Neural progenitor cell (in vitro differentiated cells): ENCODE measurements around the gene CD2AP. TPM values are rescaled to one million over a fixed set of nuclear protein-coding genes. Genes with fewer than 3 reads are reported as not detected.

Experiments used
- DNase-seq: peaks from one replicate; pipeline ENCODE4 v3.0.0-alpha.2; 2016; ENCODE audit warnings: low spot score
- H2AFZ ChIP-seq: fragments of 200-600 bp; sonication (generic); replicated peaks from 2 replicates; pipeline ENCODE4 v1.6.1; 2016; ENCODE audit warnings: antibody characterized with exemption
- H3F3A ChIP-seq: fragments of 200-600 bp; sonication (generic); 2 replicates; pipeline ENCODE4 v1.6.1; 2016; ENCODE audit warnings: antibody characterized with exemption, low read depth
- H3K27ac ChIP-seq: fragments of 200-600 bp; sonication (generic); 2 replicates; pipeline ENCODE4 v1.5.1; 2016; ENCODE audit warnings: mild to moderate bottlenecking
- H3K27me3 ChIP-seq: fragments of 200-600 bp; sonication (generic); 2 replicates; pipeline ENCODE4 v1.6.1; 2016; ENCODE audit warnings: mild to moderate bottlenecking, moderate library complexity
- H3K36me3 ChIP-seq: fragments of 200-600 bp; sonication (generic); 2 replicates; pipeline ENCODE4 v1.5.1; 2016
- H3K4me1 ChIP-seq: fragments of 200-600 bp; sonication (generic); 2 replicates; pipeline ENCODE4 v1.6.1; 2016; ENCODE audit warnings: mixed run types
- H3K4me2 ChIP-seq: fragments of 200-600 bp; sonication (generic); 2 replicates; pipeline ENCODE4 v1.6.1; 2016
- H3K4me3 ChIP-seq: fragments of 200-600 bp; sonication (generic); 2 replicates; pipeline ENCODE4 v1.5.1; 2016
- H3K79me2 ChIP-seq: fragments of 200-600 bp; sonication (generic); 2 replicates; pipeline ENCODE4 v1.6.1; 2016; ENCODE audit warnings: low read depth
- H3K9ac ChIP-seq: fragments of 200-600 bp; sonication (generic); 2 replicates; pipeline ENCODE4 v1.6.1; 2016
- H3K9me3 ChIP-seq: fragments of 200-600 bp; sonication (generic); 2 replicates; pipeline ENCODE4 v1.5.1; 2016; ENCODE audit warnings: low read depth
- H4K20me1 ChIP-seq: fragments of 200-600 bp; sonication (generic); 2 replicates; pipeline ENCODE4 v1.6.1; 2016; ENCODE audit warnings: low read depth
- H3K27ac Mint-ChIP-seq: 3 replicates; pipeline ENCODE4 v1.8.0; 2021; ENCODE audit warnings: mixed read lengths
- H3K27me3 Mint-ChIP-seq: 2 replicates; pipeline ENCODE4 v1.8.0; 2022; ENCODE audit warnings: low read depth, mild to moderate bottlenecking, inconsistent platforms, moderate library complexity, mixed read lengths; ENCODE audit not compliant: insufficient read depth
- H3K36me3 Mint-ChIP-seq: 3 replicates; pipeline ENCODE4 v1.8.0; 2021; ENCODE audit warnings: mixed read lengths
- H3K4me1 Mint-ChIP-seq: 3 replicates; pipeline ENCODE4 v1.8.0; 2021; ENCODE audit warnings: mixed read lengths
- H3K4me3 Mint-ChIP-seq: 3 replicates; pipeline ENCODE4 v1.8.0; 2021; ENCODE audit warnings: mild to moderate bottlenecking, moderate library complexity, mixed read lengths
- H3K9me3 Mint-ChIP-seq: 3 replicates; pipeline ENCODE4 v1.8.0; 2020; ENCODE audit warnings: mixed read lengths
- EZH2 ChIP-seq: fragments of 200-600 bp; sonication (generic); IDR thresholded peaks from 2 replicates; pipeline ENCODE4 v1.6.1; 2017; ENCODE audit warnings: antibody characterized with exemption, mild to moderate bottlenecking, moderate library complexity
- EZH2phosphoT487 ChIP-seq: fragments of 200-600 bp; sonication (generic); IDR thresholded peaks from 2 replicates; pipeline ENCODE4 v1.6.1; 2017; ENCODE audit warnings: antibody characterized with exemption
- total RNA-seq: library from RNA; depleted of rRNA; stranded (reverse); fragments of >200 nt; gene quantifications from 2 replicates; pipeline ENCODE4 v1.2.3, GENCODE V29; 2015; ENCODE audit warnings: low replicate concordance
- TF ChIP-seq, protein P1 (sequence below): fragments of 200-600 bp; sonication (generic); IDR thresholded peaks from 2 replicates; pipeline ENCODE4 v1.5.1; 2017; ENCODE audit warnings: antibody characterized with exemption, mild to moderate bottlenecking

Gene CD2AP
- total RNA-seq, 1 donor from 2014 or later, result 55.3 TPM

DNA sequence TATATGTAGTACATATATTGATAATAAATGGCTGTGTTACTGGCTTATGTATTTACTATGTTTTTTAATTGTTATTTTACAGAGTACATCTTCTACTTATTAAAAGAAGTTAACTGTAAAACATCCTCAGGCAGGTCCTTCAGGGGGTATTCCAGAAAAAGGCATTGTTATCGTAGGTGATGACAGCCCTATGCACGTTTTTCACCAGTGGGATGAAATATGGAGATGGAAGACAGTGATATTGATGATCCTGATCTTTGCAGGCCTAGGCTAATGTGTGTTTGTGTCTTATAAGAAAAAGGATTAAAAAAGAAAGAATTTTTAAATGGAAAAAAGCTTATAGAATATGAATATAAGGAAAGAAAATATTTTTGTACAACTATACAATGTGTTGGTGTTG lies 7.5 kb downstream of the CD2AP start:
- Histone ChIP-seq H3K4me3 (no peak overlapping the region), H3F3A (no peaks in the 10 kb centered on the region), H3K9ac (no peak overlapping the region), H3K79me2 (peaks cover 100% of the 10 kb centered on the region), H3K27me3 (no peaks in the 10 kb centered on the region), H3K4me1 (peaks cover 31% of the 10 kb centered on the region), H3K4me2 (no peak overlapping the region), H2AFZ (no peak overlapping the region), H3K36me3 (no peaks in the 10 kb centered on the region), H3K27ac (no peak overlapping the region), H4K20me1 (peaks cover 46% of the 10 kb centered on the region), H3K9me3 (no peaks in the 10 kb centered on the region)
- peaks cover 5% of the 10 kb centered on the region for H3K4me1 Mint-ChIP-seq
- TF ChIP-seq EZH2 (no peak), EZH2phosphoT487 (no peak)
- TF ChIP-seq, protein P1, sequence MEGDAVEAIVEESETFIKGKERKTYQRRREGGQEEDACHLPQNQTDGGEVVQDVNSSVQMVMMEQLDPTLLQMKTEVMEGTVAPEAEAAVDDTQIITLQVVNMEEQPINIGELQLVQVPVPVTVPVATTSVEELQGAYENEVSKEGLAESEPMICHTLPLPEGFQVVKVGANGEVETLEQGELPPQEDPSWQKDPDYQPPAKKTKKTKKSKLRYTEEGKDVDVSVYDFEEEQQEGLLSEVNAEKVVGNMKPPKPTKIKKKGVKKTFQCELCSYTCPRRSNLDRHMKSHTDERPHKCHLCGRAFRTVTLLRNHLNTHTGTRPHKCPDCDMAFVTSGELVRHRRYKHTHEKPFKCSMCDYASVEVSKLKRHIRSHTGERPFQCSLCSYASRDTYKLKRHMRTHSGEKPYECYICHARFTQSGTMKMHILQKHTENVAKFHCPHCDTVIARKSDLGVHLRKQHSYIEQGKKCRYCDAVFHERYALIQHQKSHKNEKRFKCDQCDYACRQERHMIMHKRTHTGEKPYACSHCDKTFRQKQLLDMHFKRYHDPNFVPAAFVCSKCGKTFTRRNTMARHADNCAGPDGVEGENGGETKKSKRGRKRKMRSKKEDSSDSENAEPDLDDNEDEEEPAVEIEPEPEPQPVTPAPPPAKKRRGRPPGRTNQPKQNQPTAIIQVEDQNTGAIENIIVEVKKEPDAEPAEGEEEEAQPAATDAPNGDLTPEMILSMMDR, result no peak
- H3K4me3 Mint-ChIP-seq, result no peak overlapping the region
- H3K27me3 Mint-ChIP-seq, result no peaks in the 10 kb centered on the region
- H3K9me3 Mint-ChIP-seq, result no peaks in the 10 kb centered on the region
- H3K27ac Mint-ChIP-seq, result no peak overlapping the region
- DNase-seq, result no peak
- H3K36me3 Mint-ChIP-seq, result peaks cover 6% of the 10 kb centered on the region

DNA sequence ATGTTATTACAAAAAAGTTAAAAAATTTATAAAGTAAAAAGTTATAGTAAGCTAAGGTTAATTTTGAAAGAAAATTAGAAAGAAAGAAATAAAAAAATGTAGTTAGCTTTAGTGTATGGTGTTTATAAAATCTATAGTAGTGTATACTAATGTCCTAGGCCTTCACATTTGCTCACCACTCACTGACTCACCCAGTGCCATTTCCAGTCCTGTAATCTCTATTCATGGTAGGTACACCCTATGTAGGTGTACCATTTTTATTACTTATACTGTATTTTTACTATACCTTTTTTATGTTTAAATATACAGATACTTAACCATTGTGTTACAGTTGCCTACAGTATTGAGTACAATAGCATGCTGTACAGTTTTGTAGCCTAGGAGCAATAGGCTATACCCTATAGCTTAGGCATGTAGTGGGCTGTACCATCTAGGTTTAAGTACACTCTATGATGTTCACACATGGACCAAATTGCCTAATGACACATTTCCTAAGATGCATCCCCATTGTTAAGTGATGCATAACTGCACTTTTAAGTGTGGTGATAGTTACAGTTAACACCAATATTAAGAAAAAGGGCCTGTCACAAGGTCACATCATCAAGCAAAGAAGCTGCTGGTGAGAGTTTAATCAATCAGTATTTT lies 8.0 kb downstream of the CD2AP start:
- peaks cover 27% of the 10 kb centered on the region for H3K4me1 ChIP-seq
- no peak overlapping the region for H3K4me2 ChIP-seq
- H3F3A ChIP-seq, result no peaks in the 10 kb centered on the region
- Mint-ChIP-seq H3K27me3 (no peaks in the 10 kb centered on the region), H3K4me1 (peaks cover 3% of the 10 kb centered on the region), H3K9me3 (no peaks in the 10 kb centered on the region), H3K27ac (no peak overlapping the region), H3K4me3 (no peak overlapping the region), H3K36me3 (peaks cover 6% of the 10 kb centered on the region)
- no peaks in the 10 kb centered on the region for H3K36me3 ChIP-seq
- H3K9me3 ChIP-seq, result no peaks in the 10 kb centered on the region
- no peak overlapping the region for H3K27ac ChIP-seq
- H3K79me2 ChIP-seq, result peaks cover 100% of the 10 kb centered on the region
- peaks cover 40% of the 10 kb centered on the region for H4K20me1 ChIP-seq
- no peak overlapping the region for H3K9ac ChIP-seq
- H3K4me3 ChIP-seq, result no peak overlapping the region
- no peak overlapping the region for H2AFZ ChIP-seq
- DNase-seq, result no peak
- no peaks in the 10 kb centered on the region for H3K27me3 ChIP-seq
- TF ChIP-seq EZH2, result no peak
- no peak for TF ChIP-seq EZH2phosphoT487
- TF ChIP-seq, protein P1, result no peak

DNA sequence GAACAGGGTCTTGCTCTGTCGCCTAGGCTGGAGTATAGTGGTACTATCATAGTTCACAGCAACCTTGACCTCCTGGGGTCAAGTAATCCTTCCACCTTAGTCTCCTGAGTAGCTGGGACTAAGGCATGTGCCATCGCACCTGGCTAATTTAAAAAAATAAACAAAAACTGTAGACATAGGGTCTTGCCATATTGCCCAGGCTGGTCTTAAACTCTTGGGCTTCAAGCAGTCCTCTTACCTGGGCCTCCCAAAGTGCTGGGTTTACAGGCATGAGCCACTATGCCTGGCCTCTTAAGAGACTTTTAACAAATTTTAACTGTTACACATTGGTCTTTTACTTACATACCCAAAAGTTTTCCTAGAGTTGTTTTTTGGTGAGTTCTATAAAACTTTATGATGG lies 12.4 kb downstream of the CD2AP start:
- H3K4me3 ChIP-seq, result no peak overlapping the region
- DNase-seq, result no peak
- H3K4me3 Mint-ChIP-seq, result no peak overlapping the region
- no peaks in the 10 kb centered on the region for H3K4me1 Mint-ChIP-seq
- H3K9me3 Mint-ChIP-seq, result peaks cover 20% of the 10 kb centered on the region
- TF ChIP-seq EZH2 (no peak), EZH2phosphoT487 (no peak)
- TF ChIP-seq, protein P1, result no peak
- no peaks in the 10 kb centered on the region for H3K36me3 ChIP-seq
- H3K4me1 ChIP-seq, result peaks cover 13% of the 10 kb centered on the region
- no peak overlapping the region for H2AFZ ChIP-seq
- no peak overlapping the region for H3K27ac ChIP-seq
- peaks cover 3% of the 10 kb centered on the region for H3F3A ChIP-seq
- no peak overlapping the region for H3K4me2 ChIP-seq
- peaks cover 18% of the 10 kb centered on the region for H4K20me1 ChIP-seq
- H3K27ac Mint-ChIP-seq, result no peak overlapping the region
- H3K27me3 ChIP-seq, result no peaks in the 10 kb centered on the region
- no peak overlapping the region for H3K9ac ChIP-seq
- no peaks in the 10 kb centered on the region for H3K9me3 ChIP-seq
- peaks cover 100% of the 10 kb centered on the region for H3K79me2 ChIP-seq
- H3K36me3 Mint-ChIP-seq, result peaks cover 17% of the 10 kb centered on the region
- H3K27me3 Mint-ChIP-seq, result no peaks in the 10 kb centered on the region
